Liver (tissue), 9 donors: ENCODE data around the gene SLC25A26. TPM values are rescaled to one million over a fixed set of nuclear protein-coding genes. Genes with fewer than 3 reads are reported as not detected.

Experiments used
- DNase-seq: peaks from one replicate; pipeline ENCODE4 v3.0.0-alpha.2; 2017; ENCODE audit warnings: low spot score
- H3K27ac ChIP-seq, 2 donors: one replicate each; pipeline ENCODE4 v1.7.0; 2013; ENCODE audit warnings: inconsistent platforms in 2 of 2, low read length in 2 of 2, control low read depth in 1 of 2, low read depth in 1 of 2, mild to moderate bottlenecking in 1 of 2
- H3K27me3 ChIP-seq, 4 donors: one replicate each; pipeline versions ENCODE4 v1.6.1 to v1.7.0; 2013; ENCODE audit warnings: low read length in 3 of 4, inconsistent platforms in 1 of 4, mild to moderate bottlenecking in 1 of 4, moderate library complexity in 1 of 4; ENCODE audit not compliant: control insufficient read depth in 4 of 4, insufficient read depth in 4 of 4
- H3K36me3 ChIP-seq, 4 donors: one replicate each; pipeline versions ENCODE4 v1.6.1 to v1.7.0; 2013; ENCODE audit warnings: low read length in 3 of 4, mild to moderate bottlenecking in 3 of 4, low read depth in 1 of 4, moderate library complexity in 1 of 4; ENCODE audit not compliant: control insufficient read depth in 4 of 4, insufficient read depth in 3 of 4
- H3K4me1 ChIP-seq, 4 donors: one replicate each; pipeline versions ENCODE4 v1.6.1 to v1.7.0; 2013; ENCODE audit warnings: low read length in 3 of 4, mild to moderate bottlenecking in 3 of 4, moderate library complexity in 1 of 4; ENCODE audit not compliant: control insufficient read depth in 4 of 4, insufficient read depth in 4 of 4
- H3K4me3 ChIP-seq, 3 donors: one replicate each; pipeline versions ENCODE4 v1.6.1 to v1.7.0; 2013; ENCODE audit warnings: low read length in 3 of 3, control low read depth in 1 of 3, low read depth in 1 of 3, mild to moderate bottlenecking in 1 of 3
- H3K9ac ChIP-seq, 2 donors: one replicate each; pipeline ENCODE4 v1.7.0; 2013; ENCODE audit warnings: low read length in 2 of 2, mild to moderate bottlenecking in 2 of 2, moderate library complexity in 2 of 2, control low read depth in 1 of 2, low read depth in 1 of 2
- H3K9me3 ChIP-seq, 4 donors: one replicate each; pipeline versions ENCODE4 v1.6.1 to v1.7.0; 2013; ENCODE audit warnings: low read length in 3 of 4; ENCODE audit not compliant: control insufficient read depth in 4 of 4
- FOXA1 ChIP-seq: IDR thresholded peaks from 2 replicates; pipeline ENCODE4 v1.6.1; 2016; ENCODE audit warnings: antibody characterized with exemption
- GABPA ChIP-seq, 2 donors: IDR thresholded peaks in 1 of 2; conservative IDR thresholded peaks in 1 of 2; 2 replicates each; pipeline ENCODE4 v1.6.1; 2016; ENCODE audit warnings: antibody characterized with exemption in 2 of 2, mild to moderate bottlenecking in 1 of 2, moderate library complexity in 1 of 2
- HNF4A ChIP-seq, 2 donors: conservative IDR thresholded peaks; 2 replicates each; pipeline ENCODE4 v1.6.1; 2016; ENCODE audit warnings: antibody characterized with exemption in 2 of 2, mild to moderate bottlenecking in 2 of 2
- HNF4G ChIP-seq: IDR thresholded peaks from 2 replicates; pipeline ENCODE4 v1.6.1; 2016; ENCODE audit warnings: antibody characterized with exemption
- JUND ChIP-seq, 2 donors: IDR thresholded peaks; 2 replicates each; pipeline ENCODE4 v1.6.1; 2016; ENCODE audit warnings: antibody characterized with exemption in 2 of 2
- NR2F2 ChIP-seq: IDR thresholded peaks from 2 replicates; pipeline ENCODE4 v1.6.1; 2016; ENCODE audit warnings: antibody characterized with exemption
- RXRA ChIP-seq, 2 donors: IDR thresholded peaks; 2 replicates each; pipeline ENCODE4 v1.6.1; 2017 to 2018; ENCODE audit warnings: antibody characterized with exemption in 2 of 2, mild to moderate bottlenecking in 1 of 2
- SP1 ChIP-seq: IDR thresholded peaks from 2 replicates; pipeline ENCODE4 v1.6.1; 2018; ENCODE audit warnings: antibody characterized with exemption, mild to moderate bottlenecking
- TAF1 ChIP-seq: conservative IDR thresholded peaks from 2 replicates; pipeline ENCODE4 v1.6.1; 2016; ENCODE audit warnings: antibody characterized with exemption, mild to moderate bottlenecking
- YY1 ChIP-seq: IDR thresholded peaks from 2 replicates; pipeline ENCODE4 v1.6.1; 2016; ENCODE audit warnings: antibody characterized with exemption, mild to moderate bottlenecking
- WGBS: extraction: QIAGEN DNeasy Blood & Tissue Kit; methylation state at CpG from one replicate; pipeline ENCODE4 v1.1.7; 2013; 5-methylcytosine and 5-hydroxymethylcytosine counted together
- polyA plus RNA-seq, 2 donors: library from polyadenylated mRNA; stranded (reverse) in 1 of 2; unstranded in 1 of 2; fragments of 200-250 nt in 1 of 2; fragments of >200 nt in 1 of 2; fragmentation: Nextera tagmentation in 1 of 2; extraction: Ambion mirVana in 1 of 2; gene quantifications; one replicate each; pipeline versions ENCODE4 v1.2.1 to v1.2.3, GENCODE V29; 2013 to 2015
- total RNA-seq, 2 donors: library from RNA; depleted of rRNA; stranded (reverse); fragments of >200 nt; gene quantifications; one replicate each; pipeline ENCODE4 v1.2.3, GENCODE V29; 2014
- TF ChIP-seq, protein P1 (sequence below): IDR thresholded peaks from 2 replicates; pipeline ENCODE4 v1.6.1; 2016; ENCODE audit warnings: antibody characterized with exemption
- TF ChIP-seq, protein P2 (sequence below): IDR thresholded peaks from 2 replicates; pipeline ENCODE4 v1.6.1; 2016; ENCODE audit warnings: antibody characterized with exemption
- TF ChIP-seq, protein P3 (sequence below): IDR thresholded peaks from 2 replicates; pipeline ENCODE4 v1.6.1; 2016; ENCODE audit warnings: antibody characterized with exemption
- TF ChIP-seq, protein P4 (sequence below): fragments of 150-350 bp; IDR thresholded peaks from 2 replicates; pipeline ENCODE4 v1.5.1; 2017; ENCODE audit warnings: improper control_type of control experiment, low read depth, low read length; ENCODE audit not compliant: missing input control
- donor health status: healthy.
- donor health status: healthy.
- donor health status: healthy.
- donor health status: healthy.
- donor health status: healthy.

The SLC25A26 gene
- total and polyA plus RNA-seq, 4 donors, result 9.9 to 21.6 (median 12.8) TPM

DNA sequence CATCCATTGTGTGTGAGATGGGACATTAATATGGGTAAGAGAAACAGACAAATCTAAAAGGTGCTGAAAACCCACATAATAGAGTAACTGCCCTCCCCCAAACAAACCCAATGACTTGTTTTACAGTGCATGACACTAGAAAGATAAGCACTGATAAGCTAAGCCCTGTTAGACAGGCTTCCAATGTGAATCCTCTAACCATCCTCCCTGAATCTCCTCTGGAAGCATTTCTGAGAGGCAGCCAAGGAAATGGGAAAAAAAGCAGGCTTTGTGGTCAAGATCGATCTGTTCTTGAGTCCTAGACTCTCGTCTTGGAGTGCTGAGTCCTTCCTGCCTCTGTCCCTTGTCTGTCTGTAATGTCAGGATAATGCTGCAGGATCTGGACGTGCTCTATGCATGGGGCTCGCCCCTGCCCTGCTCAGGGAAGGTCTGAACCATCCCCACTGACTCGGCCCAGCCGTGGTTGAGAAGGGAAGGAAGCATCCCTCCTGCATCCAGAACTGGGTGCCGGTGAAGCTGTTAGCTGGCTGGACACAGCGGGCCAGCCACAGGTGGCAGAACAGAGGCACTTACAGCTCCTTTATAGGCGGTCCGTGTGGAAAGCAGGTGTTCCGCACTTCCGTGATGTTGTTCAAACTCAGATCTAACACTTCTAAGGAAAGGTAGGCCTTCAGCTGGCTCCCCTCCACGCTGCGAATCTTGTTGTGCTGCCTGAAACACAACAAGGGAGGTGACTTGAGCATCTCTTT is 195.9 kb downstream of the SLC25A26 start:
- H3K9me3 ChIP-seq, result no peaks in the 10 kb centered on the region
- H3K27me3 ChIP-seq, result no peaks in the 10 kb centered on the region
- TF ChIP-seq FOXA1 (no peak), YY1 (no peak), SP1 (no peak), GABPA (IDR thresholded peaks at IDR 0.05 in 1 of 2, conservative IDR thresholded peaks at IDR 0.05 in 1 of 2) (no peak), NR2F2 (no peak), TAF1 (no peak), HNF4G (no peak)
- TF ChIP-seq, protein P1, sequence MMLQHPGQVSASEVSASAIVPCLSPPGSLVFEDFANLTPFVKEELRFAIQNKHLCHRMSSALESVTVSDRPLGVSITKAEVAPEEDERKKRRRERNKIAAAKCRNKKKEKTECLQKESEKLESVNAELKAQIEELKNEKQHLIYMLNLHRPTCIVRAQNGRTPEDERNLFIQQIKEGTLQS, result no peak
- TF ChIP-seq, protein P2, sequence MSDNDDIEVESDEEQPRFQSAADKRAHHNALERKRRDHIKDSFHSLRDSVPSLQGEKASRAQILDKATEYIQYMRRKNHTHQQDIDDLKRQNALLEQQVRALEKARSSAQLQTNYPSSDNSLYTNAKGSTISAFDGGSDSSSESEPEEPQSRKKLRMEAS, result no peak
- TF ChIP-seq, protein P3, sequence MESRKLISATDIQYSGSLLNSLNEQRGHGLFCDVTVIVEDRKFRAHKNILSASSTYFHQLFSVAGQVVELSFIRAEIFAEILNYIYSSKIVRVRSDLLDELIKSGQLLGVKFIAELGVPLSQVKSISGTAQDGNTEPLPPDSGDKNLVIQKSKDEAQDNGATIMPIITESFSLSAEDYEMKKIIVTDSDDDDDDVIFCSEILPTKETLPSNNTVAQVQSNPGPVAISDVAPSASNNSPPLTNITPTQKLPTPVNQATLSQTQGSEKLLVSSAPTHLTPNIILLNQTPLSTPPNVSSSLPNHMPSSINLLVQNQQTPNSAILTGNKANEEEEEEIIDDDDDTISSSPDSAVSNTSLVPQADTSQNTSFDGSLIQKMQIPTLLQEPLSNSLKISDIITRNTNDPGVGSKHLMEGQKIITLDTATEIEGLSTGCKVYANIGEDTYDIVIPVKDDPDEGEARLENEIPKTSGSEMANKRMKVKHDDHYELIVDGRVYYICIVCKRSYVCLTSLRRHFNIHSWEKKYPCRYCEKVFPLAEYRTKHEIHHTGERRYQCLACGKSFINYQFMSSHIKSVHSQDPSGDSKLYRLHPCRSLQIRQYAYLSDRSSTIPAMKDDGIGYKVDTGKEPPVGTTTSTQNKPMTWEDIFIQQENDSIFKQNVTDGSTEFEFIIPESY, result no peak
- H3K27ac ChIP-seq, result no peak overlapping the region
- no peak for DNase-seq
- H3K36me3 ChIP-seq, result peaks cover 12 to 27% (median 20%) of the 10 kb centered on the region in 4 donors
- H3K4me3 ChIP-seq, result no peak overlapping the region
- peaks cover 0 to 6% (median 4%) of the 10 kb centered on the region in 4 donors for H3K4me1 ChIP-seq
- 83% methylated on average over 14 of the region's 14 CpGs for WGBS
- no peak overlapping the region for H3K9ac ChIP-seq

DNA sequence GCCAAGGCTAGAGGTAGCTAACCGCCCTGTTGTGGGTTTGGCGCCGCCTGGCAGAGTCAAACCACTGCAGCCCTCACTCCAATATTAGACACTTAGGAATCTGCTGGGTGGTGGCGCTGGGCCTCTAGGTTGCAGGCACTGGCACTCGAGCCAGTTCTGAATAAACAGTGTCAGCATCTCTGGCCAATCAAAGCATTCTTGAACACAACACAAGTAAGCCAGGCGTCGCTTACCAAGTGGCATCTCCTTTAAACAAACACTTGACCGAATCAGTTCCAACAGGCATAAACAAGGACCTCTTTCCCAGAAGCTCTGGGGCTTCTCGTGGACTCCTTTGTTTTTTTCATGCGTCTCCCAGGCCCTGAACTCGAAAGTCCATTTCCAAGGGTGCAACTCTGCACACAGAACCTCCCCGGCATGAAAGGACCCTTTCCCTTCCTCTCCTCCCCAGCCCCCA is 197.7 kb downstream of the SLC25A26 start:
- no peak overlapping the region for H3K9ac ChIP-seq
- no peak overlapping the region for H3K27ac ChIP-seq
- no peak overlapping the region for H3K4me3 ChIP-seq
- no peaks in the 10 kb centered on the region for H3K9me3 ChIP-seq
- TF ChIP-seq HNF4A (conservative IDR thresholded peaks at IDR 0.05) (no peak), JUND (IDR thresholded peaks at IDR 0.05) (no peak), NR2F2 (no peak), RXRA (IDR thresholded peaks at IDR 0.05) (no peak), SP1 (no peak)
- TF ChIP-seq, protein P4, sequence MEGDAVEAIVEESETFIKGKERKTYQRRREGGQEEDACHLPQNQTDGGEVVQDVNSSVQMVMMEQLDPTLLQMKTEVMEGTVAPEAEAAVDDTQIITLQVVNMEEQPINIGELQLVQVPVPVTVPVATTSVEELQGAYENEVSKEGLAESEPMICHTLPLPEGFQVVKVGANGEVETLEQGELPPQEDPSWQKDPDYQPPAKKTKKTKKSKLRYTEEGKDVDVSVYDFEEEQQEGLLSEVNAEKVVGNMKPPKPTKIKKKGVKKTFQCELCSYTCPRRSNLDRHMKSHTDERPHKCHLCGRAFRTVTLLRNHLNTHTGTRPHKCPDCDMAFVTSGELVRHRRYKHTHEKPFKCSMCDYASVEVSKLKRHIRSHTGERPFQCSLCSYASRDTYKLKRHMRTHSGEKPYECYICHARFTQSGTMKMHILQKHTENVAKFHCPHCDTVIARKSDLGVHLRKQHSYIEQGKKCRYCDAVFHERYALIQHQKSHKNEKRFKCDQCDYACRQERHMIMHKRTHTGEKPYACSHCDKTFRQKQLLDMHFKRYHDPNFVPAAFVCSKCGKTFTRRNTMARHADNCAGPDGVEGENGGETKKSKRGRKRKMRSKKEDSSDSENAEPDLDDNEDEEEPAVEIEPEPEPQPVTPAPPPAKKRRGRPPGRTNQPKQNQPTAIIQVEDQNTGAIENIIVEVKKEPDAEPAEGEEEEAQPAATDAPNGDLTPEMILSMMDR, result no peak
- H3K36me3 ChIP-seq, result peaks cover 5 to 12% (median 8%) of the 10 kb centered on the region in 4 donors
- H3K27me3 ChIP-seq, result no peaks in the 10 kb centered on the region
- peaks cover 0 to 8% (median 5%) of the 10 kb centered on the region in 4 donors for H3K4me1 ChIP-seq
- no peak for DNase-seq
- 86% methylated on average over 12 of the region's 12 CpGs for WGBS
